ENCODE data around the gene GALT.
A peak's percentile ranks its signal among the peaks of the same experiment; 100 is the strongest.
"Not testable (repeated sequence)": the region's sequence is repeated elsewhere in the genome, so short reads cannot be mapped to it uniquely, and the experiment has no call there.

GALT gene

GRCh38 chr9:34627716-34628655 lies 18.5 kb upstream of the GALT start:
- no peak for DNase-seq (ENCODE audit: low read depth in 2 of 2)

DNA sequence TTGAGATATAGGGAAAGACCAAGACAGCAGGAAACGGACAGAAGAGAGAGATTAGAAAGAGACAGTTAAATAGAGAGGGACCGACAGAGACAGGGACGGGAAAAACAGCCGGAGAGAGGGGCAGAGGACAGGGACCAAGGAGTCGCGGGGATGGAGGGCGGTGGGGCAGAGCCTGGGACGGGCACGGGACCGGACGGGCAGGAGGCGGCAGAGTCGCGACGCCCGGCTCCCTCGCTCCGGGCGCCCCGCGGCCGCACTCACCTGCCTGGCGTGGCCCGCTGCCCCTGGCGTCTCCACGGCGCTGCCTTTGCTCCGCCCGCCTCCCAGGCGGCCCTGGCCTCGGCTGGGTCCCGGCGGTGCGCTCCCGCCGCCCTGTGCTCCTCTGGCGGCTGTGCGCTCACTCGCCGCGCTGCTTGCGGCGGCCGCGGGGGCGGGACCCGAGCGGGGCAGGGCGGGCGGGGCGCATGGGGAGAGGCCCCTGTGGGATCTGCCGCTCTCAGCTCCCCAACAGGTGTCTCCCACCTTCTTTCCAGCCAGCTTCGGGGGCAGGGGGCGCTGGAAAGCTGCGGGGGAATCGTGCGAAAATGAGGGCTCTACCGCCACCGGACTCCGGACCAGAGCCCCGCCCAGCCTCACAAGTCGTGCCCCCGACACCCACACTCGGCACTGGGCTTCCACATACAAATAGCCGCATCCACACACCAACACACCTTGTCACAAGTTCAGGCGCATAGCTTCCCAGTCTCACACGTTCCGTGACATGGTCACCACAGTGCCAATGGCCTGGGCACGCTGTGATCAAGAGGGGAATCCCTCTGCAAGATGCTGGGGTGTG lies 17.6 kb upstream of the GALT start, which contains the start of gene ARID3C:
Gene ARID3C (minus strand): TSS at position 411 of the 835 bp plus-strand sequence. CDS start 1,052 bp downstream, outside the sequence.
- no peak for DNase-seq (ENCODE audit: low read depth in 2 of 2)

- DNase-seq (ENCODE audit: low read depth in 2 of 2): no peak
Measured at GRCh38 chr9:34629491-34629808, 17.0 kb upstream of the GALT start.

DNA sequence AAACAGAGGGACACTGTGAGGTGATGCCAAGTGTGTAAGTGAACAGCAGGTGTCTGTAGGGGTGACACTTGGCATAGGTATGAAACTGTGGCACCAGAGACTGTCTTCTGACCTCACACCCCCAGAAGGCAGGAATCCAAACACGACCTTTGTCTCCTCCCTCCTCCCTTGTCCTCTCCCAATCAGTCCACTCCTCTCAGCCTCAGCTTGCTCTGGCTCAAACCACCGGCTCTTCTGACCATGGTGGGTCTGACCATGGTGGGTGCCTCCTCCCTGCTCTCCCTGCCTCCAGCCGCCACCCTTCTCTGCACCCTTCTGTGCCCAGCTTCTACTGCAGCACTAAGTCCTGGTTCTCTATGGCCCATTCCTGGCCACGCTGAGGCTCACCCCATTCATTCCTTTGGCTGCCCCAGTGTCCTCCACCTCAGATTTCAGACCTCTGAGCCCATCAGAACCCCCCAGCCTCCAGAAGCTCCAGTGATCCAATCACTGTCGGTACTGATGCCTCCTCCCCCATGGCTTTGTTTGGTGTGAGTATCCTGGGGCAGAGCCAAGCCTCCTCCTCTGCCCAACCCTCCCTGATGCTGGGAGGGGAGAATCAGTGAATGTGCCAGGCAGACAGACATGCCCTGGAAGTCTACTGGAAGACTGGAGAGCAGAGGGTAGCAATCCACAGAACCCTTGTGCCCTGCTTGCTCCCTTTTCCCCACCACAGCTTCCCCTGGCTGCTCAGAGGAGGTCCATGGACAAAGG lies 15.9 kb upstream of the GALT start:
- DNase-seq (ENCODE audit: low read depth in 2 of 2): no peak

DNA sequence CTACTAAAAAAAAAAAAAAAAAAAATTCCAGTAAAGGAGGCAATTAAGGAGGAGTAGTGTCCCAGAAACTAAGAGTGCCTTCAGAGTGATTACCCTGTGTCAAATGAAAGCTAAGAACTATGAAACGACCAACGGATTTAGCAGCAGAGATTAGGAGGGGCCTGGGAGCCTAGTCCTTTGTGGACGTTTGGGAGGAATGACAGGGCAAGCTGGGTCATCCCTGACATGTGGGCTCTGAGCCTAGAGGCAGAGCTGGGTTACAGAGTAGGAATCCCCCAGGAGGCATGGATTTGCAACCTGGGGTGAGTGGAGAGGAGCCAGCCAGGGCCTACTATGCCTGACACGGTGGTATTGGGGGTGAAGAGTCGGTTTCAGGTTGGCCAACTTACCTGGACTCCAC lies 13.3 kb upstream of the GALT start:
- no peak for DNase-seq (ENCODE audit: low read depth in 2 of 2)

GRCh38 chr9:34633851-34634550 lies 12.5 kb upstream of the GALT start:
- peak; percentile 45 to 48 for DNase-seq (ENCODE audit: low read depth in 2 of 2)

DNA sequence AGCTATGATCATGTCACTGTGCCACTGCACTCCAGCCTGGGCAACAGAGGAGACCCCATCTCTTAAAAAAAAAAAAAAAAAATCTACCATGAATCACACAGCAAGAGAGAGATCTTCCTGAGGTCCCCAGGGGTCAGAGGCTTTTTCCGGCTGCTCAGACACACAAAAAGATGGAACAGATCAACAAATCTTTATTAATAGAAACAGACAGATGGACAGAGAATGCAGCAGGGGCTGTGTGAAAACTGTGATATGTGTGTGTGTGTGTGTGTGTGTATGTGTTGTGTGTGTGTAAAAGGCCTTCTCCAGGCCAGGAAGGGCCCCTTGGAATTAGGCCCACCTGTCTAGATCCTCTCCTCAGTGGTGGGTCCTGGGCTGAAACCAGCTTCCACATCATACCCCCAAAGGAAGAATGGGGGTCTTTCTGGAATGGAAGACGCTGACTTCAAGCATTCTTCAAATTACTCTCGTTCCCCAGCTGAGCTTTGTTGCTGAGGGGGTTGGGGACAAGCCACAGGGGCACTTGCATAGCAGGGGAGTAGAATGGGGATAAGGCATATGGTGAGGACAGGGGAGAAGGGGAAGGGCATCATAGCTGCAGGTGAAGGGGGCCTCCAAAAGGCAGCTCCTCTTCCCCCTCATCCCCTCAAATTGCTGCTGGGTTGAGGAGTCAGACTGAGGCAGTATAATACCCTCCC lies 11.8 kb upstream of the GALT start:
- no peak for DNase-seq (ENCODE audit: low read depth in 2 of 2)

DNA sequence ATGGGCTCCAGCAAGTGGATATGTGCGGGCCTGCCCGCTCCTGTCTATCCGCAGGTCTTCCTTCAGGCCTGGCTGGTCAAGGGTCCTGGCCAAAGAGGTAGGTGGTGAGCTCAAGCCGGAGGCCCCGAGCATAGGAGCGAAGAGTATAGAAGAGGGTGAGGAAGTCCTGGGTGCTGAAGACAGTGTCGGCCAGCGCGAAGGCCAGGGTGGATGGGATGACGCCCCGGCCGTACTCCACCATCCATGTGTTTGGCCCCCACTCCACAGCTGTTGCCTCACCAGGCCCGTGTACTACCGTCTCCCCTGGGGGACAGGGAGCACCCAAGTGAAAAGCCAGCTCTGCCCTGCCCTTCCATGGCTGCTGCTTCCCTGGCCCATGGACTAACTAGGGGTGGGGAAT lies 10.9 kb upstream of the GALT start:
- no peak for DNase-seq (ENCODE audit: low read depth in 2 of 2)

DNA sequence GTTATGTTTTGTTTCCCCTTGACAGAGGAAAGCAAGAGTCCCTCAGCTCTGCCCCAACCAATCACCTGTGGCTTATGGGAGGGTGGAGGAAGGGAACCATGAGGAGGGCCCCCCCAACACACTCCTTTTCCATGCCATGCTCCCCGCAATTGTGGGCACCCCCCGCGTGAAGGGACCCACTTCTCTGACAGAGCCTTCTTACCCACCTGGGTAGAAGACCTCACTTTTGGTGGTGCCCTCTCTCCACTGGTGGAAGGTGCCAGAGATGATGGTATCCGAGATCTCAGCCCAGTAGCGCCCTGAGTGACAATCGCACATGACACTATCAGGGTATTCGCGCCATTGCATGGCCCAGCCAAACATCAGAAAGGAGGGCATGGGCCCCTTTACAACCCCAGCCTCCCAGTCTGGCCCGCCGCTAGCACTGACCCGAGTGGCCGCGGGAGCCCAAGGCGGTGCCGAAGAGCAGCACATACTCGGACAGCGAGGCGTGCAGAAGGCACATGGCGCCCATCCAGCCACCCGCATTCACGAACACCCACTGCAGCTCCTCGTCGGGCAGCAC lies 9.6 kb upstream of the GALT start:
- DNase-seq (ENCODE audit: low read depth in 2 of 2): no peak

DNA sequence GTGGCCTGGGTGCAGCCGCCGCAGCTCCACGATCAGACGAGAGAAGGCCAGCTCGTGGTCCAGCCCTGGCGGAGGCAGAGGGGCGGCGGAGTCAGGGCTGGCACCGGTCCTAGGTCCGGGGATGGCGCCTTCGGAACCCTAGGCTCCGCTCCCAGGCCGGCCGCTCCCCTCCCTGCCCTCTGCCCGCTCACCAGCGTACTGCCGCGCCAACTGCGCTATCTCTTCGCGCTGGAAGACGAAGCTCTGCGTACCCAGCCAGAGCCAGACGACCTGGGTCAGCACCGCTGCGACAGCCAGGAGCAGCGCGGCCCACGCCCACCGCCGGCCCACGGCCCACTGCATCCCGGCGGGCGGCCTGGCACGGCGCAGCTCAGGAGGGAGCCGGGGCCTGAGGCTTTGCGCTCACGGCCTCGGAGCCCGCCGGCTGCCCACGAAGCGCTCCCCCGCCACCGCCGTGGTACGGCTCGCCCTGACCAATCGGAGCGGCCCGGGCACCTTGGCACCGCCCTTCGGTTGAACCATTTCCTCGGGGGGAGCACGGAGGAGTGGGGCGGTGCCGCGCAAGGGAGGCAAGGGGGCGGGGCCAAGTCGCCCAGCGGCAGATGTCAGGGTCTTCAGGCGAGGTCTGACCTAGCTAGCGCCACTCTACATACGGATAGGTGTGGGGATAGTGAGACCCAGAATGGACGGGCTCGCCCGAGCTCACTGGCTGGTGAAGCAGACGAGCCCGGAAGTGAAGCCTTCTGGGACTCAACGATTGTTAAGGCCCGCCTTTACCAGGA lies 8.9 kb upstream of the GALT start, which contains the start of gene SIGMAR1:
Gene SIGMAR1 (minus strand): TSS at position 432 of the 782 bp plus-strand sequence. CDS start 90 bp downstream, at position 342.
- DNase-seq (ENCODE audit: low read depth in 2 of 2): peak; percentile 86 to 87

DNA sequence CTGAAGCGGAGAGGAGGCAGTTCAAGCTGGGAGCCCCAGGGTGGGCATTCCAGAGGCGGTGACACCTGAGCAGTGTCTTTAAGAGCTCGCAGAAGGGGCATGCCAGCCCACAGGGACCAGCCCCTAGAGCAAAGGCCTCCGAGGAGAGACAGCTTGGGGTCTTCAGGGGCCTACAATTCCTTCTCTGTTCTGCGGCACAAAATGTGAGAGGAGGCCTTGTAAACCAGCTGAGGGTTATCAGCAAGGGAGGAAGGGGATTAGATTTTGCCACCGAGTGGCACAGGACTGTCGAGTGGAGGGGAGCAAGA lies 8.4 kb upstream of the GALT start:
- DNase-seq (ENCODE audit: low read depth in 2 of 2): no peak

- not testable (repeated sequence) for DNase-seq (ENCODE audit: low read depth in 2 of 2)
Measured at GRCh38 chr9:34639322-34639721, 7.2 kb upstream of the GALT start.

DNA sequence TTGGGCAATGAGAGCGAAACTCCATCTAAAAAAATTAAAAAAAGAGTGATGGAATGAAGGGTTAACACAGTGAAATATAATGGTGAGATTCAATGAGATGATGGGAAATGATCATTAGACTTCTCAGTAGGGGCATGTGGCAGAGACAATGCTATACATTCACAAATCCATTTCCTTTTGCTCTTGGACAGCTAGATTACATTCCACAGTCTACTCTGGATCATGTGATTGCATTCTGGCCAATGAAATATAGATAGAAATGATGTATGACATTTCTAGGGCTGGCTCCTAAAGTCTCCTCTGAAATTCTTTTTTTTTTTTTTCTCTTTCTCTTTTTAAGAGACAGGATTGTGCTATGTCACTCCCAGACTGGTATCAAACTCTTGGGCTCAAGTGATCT lies 3.8 kb upstream of the GALT start:
- no peak for DNase-seq (ENCODE audit: low read depth in 2 of 2)

DNA sequence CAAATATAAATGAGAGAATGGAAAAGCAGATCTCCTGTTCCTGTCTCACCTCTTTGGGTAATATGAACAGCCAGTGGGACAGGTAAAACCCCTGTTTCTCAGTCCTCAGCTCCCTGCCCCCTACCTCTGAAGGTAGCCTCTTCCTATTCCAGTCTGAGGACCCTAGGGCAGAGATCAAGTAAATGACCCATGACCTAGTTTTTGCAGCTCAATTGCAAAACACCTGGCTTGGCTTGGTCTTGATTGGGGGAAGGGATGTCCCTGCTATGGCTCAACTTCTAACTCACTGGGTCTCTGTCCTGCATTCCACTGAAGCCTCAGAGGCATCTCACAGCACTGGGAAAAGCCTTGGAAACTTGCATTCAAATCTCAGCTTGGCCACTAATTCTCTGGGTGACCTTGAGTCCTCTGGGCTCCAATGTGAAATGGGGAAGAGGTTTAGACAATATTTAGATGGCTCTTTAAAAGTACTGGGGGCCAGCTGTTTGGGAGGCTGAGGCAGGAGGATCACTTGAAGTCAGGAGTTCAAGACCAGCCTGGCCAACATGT lies 1.6 kb upstream of the GALT start:
- DNase-seq (ENCODE audit: low read depth in 2 of 2): no peak

GRCh38 chr9:34647084-34647403 lies 569 bp downstream of the GALT start:
- DNase-seq (ENCODE audit: low read depth in 2 of 2): no peak

DNA sequence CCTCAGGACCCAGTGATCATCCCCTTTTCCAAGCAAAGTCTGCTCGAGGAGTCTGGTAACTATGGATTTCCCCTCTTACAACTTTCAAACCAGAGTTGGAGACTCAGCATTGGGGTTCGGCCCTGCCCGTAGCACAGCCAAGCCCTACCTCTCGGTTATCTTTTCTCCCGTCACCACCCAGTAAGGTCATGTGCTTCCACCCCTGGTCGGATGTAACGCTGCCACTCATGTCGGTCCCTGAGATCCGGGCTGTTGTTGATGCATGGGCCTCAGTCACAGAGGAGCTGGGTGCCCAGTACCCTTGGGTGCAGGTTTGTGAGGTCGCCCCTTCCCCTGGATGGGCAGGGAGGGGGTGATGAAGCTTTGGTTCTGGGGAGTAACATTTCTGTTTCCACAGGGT lies 1.2 kb downstream of the GALT start:
- DNase-seq (ENCODE audit: low read depth in 2 of 2): no peak

DNA sequence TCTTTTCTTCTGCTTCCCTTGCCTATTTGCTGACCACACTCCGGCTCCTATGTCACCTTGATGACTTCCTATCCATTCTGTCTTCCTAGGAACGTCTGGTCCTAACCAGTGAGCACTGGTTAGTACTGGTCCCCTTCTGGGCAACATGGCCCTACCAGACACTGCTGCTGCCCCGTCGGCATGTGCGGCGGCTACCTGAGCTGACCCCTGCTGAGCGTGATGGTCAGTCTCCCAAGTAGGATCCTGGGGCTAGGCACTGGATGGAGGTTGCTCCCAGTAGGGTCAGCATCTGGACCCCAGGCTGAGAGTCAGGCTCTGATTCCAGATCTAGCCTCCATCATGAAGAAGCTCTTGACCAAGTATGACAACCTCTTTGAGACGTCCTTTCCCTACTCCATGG lies 2.2 kb downstream of the GALT start:
- DNase-seq (ENCODE audit: low read depth in 2 of 2): no peak

- DNase-seq (ENCODE audit: low read depth in 2 of 2): no peak
Measured at GRCh38 chr9:34650816-34651215, 4.3 kb downstream of the GALT start.

- DNase-seq (ENCODE audit: low read depth in 2 of 2): no peak
Measured at GRCh38 chr9:34651321-34651720, 4.8 kb downstream of the GALT start.

Measured in stimulated activated CD8-positive, alpha-beta memory T cell treated with anti-CD3 and anti-CD28 coated beads, Interleukin-15, amount 100 ng/mL, for 48 hours (primary cell).